Progenitor cell of endocrine pancreas (in vitro differentiated cells): ENCODE measurements around the gene CYP39A1. TPM values are rescaled to one million over a fixed set of nuclear protein-coding genes. Genes with fewer than 3 reads are reported as not detected.

Experiments
- DNase-seq: peaks from one replicate; pipeline ENCODE4 v3.0.0; 2021; ENCODE audit warnings: low spot score; ENCODE audit not compliant: unreplicated experiment
- H3K27ac Mint-ChIP-seq: 2 replicates; pipeline ENCODE4 v1.8.0; 2021; ENCODE audit warnings: mild to moderate bottlenecking, moderate library complexity, mixed read lengths
- H3K27me3 Mint-ChIP-seq: 2 replicates; pipeline ENCODE4 v1.8.0; 2021; ENCODE audit warnings: mixed read lengths
- H3K36me3 Mint-ChIP-seq: 2 replicates; pipeline ENCODE4 v1.8.0; 2022; ENCODE audit warnings: mixed read lengths; ENCODE audit not compliant: insufficient read depth
- H3K4me1 Mint-ChIP-seq: 2 replicates; pipeline ENCODE4 v1.8.0; 2021; ENCODE audit warnings: low read depth, mixed read lengths
- H3K4me3 Mint-ChIP-seq: 2 replicates; pipeline ENCODE4 v1.8.0; 2021; ENCODE audit warnings: low read depth, mild to moderate bottlenecking, moderate library complexity, mixed read lengths
- H3K9me3 Mint-ChIP-seq: 2 replicates; pipeline ENCODE4 v1.8.0; 2021; ENCODE audit warnings: low read depth, mixed read lengths
- total RNA-seq: library from RNA; stranded (reverse); gene quantifications from 2 replicates; pipeline ENCODE4 v1.2.1, GENCODE V29; 2021
- TF ChIP-seq, protein P1 (sequence below): fragments of 200-600 bp; sonication (generic); IDR thresholded peaks from one replicate; pipeline ENCODE4 v1.5.0; 2021; ENCODE audit warnings: antibody characterized with exemption, mild to moderate bottlenecking; ENCODE audit not compliant: unreplicated experiment

CYP39A1 gene
- total RNA-seq, 1 donor from 2014 or later: 10.3 TPM

DNA sequence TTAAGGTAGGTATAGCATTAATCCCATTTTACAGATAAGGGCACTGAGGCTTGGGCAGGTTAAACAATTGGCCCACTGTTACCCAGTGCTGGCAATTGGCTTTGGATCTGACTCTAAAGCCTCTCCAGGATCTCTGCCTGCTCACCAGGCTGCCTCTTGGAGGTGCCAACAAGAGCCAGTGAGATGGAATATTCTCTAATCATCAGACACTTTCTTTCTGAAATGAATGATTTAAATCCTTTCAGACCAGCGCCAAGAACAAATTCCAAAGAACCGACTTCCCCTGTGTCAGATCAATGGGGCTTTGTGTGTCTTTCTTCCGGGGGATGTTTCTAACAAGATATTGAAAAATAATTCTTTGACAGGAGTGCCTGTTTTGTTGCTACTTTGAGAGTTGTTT, 23.6 kb downstream of the CYP39A1 start:
- DNase-seq: no peak
- no peaks in the 10 kb centered on the region for H3K4me1 Mint-ChIP-seq
- H3K27ac Mint-ChIP-seq: no peak overlapping the region
- H3K9me3 Mint-ChIP-seq: no peaks in the 10 kb centered on the region
- H3K36me3 Mint-ChIP-seq: peaks cover 1% of the 10 kb centered on the region
- H3K4me3 Mint-ChIP-seq: no peak overlapping the region
- no peaks in the 10 kb centered on the region for H3K27me3 Mint-ChIP-seq
- TF ChIP-seq, protein P1, sequence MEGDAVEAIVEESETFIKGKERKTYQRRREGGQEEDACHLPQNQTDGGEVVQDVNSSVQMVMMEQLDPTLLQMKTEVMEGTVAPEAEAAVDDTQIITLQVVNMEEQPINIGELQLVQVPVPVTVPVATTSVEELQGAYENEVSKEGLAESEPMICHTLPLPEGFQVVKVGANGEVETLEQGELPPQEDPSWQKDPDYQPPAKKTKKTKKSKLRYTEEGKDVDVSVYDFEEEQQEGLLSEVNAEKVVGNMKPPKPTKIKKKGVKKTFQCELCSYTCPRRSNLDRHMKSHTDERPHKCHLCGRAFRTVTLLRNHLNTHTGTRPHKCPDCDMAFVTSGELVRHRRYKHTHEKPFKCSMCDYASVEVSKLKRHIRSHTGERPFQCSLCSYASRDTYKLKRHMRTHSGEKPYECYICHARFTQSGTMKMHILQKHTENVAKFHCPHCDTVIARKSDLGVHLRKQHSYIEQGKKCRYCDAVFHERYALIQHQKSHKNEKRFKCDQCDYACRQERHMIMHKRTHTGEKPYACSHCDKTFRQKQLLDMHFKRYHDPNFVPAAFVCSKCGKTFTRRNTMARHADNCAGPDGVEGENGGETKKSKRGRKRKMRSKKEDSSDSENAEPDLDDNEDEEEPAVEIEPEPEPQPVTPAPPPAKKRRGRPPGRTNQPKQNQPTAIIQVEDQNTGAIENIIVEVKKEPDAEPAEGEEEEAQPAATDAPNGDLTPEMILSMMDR: no peak

DNA sequence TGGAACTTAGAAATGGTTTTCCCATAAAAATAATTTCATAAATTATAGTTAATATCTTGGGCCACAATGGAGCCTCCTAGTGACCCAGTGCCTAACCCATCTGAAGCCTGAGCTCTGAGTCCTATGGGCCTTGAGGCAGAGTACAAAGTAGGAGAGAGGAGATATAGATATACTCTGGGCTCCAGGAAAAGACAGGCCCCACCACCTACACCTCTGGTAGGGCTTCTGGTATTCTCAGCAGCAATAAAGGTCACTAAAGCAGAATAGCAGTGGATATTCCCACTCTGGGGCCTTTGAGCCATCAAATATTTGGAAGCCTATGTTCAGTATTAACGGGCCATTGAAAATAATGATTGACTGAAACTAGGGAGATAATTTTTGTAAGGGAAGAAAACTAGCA, 24.1 kb downstream of the CYP39A1 start:
- Mint-ChIP-seq H3K36me3 (peaks cover 1% of the 10 kb centered on the region), H3K4me1 (no peaks in the 10 kb centered on the region), H3K9me3 (no peaks in the 10 kb centered on the region), H3K27ac (no peak overlapping the region), H3K4me3 (no peak overlapping the region), H3K27me3 (no peaks in the 10 kb centered on the region)
- TF ChIP-seq, protein P1: no peak
- no peak for DNase-seq

DNA sequence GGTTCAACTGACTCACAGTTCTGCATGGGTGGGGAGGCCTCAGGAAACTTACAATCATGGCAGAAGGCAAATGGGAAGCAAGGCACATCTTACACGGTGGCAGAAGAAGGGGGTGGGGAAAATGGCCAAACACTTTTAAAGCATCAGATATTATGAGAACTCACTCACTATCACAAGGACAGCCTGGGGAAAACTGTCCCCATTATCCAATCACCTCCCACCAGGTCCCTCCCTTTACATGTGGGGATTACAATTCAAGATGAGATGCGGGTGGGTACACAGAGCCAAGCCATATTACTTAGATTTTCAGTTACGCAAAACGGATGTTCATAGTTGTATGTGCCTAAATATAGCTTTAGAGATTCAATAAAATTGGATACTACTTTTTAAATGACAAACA, 25.6 kb downstream of the CYP39A1 start:
- peaks cover 10% of the 10 kb centered on the region for H3K36me3 Mint-ChIP-seq
- no peak overlapping the region for H3K4me3 Mint-ChIP-seq
- TF ChIP-seq, protein P1: no peak
- no peak overlapping the region for H3K27ac Mint-ChIP-seq
- no peaks in the 10 kb centered on the region for H3K4me1 Mint-ChIP-seq
- H3K27me3 Mint-ChIP-seq: no peaks in the 10 kb centered on the region
- no peaks in the 10 kb centered on the region for H3K9me3 Mint-ChIP-seq
- DNase-seq: no peak

DNA sequence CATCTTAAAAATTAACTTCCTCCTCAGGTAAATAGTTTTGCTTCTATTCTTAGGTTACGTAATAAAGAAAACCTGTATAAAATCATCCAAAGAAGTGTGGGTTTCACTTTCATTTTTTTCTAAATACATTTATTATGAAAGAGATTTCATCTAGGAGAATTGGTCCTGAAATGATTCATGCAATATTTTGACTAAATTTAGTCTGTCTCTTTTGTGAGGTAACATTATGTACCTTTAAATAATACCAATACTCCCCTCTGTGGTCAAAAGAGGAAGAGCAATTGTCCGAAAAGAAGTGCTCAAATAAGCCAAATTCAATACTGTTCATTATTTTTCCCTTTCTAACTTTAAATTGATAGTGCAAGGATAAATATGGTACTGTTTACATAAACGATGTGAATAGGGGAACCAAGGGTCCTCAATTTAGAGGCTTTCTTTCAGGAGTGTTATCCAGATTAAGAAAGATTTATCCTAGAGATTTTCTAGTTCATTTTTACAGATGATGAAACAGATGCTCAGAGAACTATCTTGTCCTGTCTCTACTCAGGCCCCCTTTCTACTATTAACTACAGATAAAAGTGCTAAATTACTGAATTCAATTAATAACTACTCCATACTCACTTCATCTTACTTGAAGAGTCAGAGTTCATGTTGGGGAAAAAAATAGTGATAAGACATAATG, 26.2 kb downstream of the CYP39A1 start:
- no peaks in the 10 kb centered on the region for H3K27me3 Mint-ChIP-seq
- H3K27ac Mint-ChIP-seq: no peak overlapping the region
- TF ChIP-seq, protein P1: peak; percentile 69
- no peaks in the 10 kb centered on the region for H3K4me1 Mint-ChIP-seq
- no peak overlapping the region for H3K4me3 Mint-ChIP-seq
- H3K9me3 Mint-ChIP-seq: no peaks in the 10 kb centered on the region
- H3K36me3 Mint-ChIP-seq: peaks cover 11% of the 10 kb centered on the region
- DNase-seq: no peak

DNA sequence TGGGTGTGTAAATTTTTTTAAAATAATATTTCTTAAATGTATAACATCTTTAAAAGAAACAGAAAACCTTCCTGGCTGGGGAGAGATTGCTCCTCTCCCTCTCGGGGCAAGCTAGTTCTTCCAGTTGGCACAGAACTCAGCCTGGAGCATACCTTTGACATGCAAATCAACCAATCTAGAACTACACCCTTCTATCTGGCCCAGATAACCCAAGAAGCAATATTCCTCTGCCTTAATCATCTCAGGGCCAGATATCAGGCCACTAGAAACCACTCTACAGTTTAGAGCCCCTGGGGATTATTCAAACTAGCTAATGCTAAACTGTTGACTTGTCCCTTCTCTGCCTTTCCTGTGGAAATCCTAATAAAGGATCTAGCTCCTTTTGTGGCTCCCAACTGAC, 33.9 kb downstream of the CYP39A1 start:
- no peak for DNase-seq
- TF ChIP-seq, protein P1: no peak
- H3K4me1 Mint-ChIP-seq: no peaks in the 10 kb centered on the region
- H3K27ac Mint-ChIP-seq: no peak overlapping the region
- no peak overlapping the region for H3K4me3 Mint-ChIP-seq
- peaks cover 19% of the 10 kb centered on the region for H3K36me3 Mint-ChIP-seq
- H3K9me3 Mint-ChIP-seq: peaks cover 3% of the 10 kb centered on the region
- H3K27me3 Mint-ChIP-seq: no peaks in the 10 kb centered on the region
